Tibial artery (tissue), 4 donors: ENCODE data around the gene BRMS1.

Experiments
- DNase-seq, 2 donors: peaks; one replicate each; pipeline ENCODE4 v3.0.0-alpha.2; 2019
- H3K27ac ChIP-seq, 2 donors: fragments of 200-600 bp; sonication (generic) in 1 of 2; 1 replicate in 1 of 2; 2 replicates in 1 of 2; pipeline ENCODE4 v1.5.1; 2018 to 2019; ENCODE audit warnings: mild to moderate bottlenecking in 1 of 2
- H3K27me3 ChIP-seq, 2 donors: fragments of 200-600 bp; sonication (generic) in 1 of 2; one replicate each; pipeline versions ENCODE4 v1.5.1 to v1.6.0; 2016 to 2019
- H3K36me3 ChIP-seq, 3 donors: fragments of 200-600 bp; sonication (generic) in 2 of 3; one replicate each; pipeline ENCODE4 v1.5.1; 2016 to 2019; ENCODE audit warnings: mild to moderate bottlenecking in 2 of 3
- H3K4me1 ChIP-seq, 4 donors: fragments of 200-600 bp; sonication (generic) in 2 of 4; 1 replicate in 3 of 4; 2 replicates in 1 of 4; pipeline ENCODE4 v1.5.1; 2016 to 2019
- H3K4me3 ChIP-seq, 2 donors: fragments of 200-600 bp; sonication (generic) in 1 of 2; 1 replicate in 1 of 2; 2 replicates in 1 of 2; pipeline ENCODE4 v1.5.1; 2018 to 2019; ENCODE audit warnings: mild to moderate bottlenecking in 2 of 2
- H3K9me3 ChIP-seq, 3 donors: fragments of 200-600 bp; sonication (generic) in 1 of 3; one replicate each; pipeline ENCODE4 v1.5.1; 2016 to 2019
- CTCF ChIP-seq, 2 experiments: fragments of 200-600 bp in 1 of 2; fragments of 450-650 bp in 1 of 2; IDR thresholded peaks; one replicate each; pipeline ENCODE4 v1.5.1; 2017 to 2019; ENCODE audit warnings: antibody characterized with exemption in 2 of 2, mild to moderate bottlenecking in 1 of 2, moderate library complexity in 1 of 2
- intact Hi-C: fragments of 100-400 bp; cut with DNase I; formaldehyde crosslinking; loops from one replicate; pipeline ENCODE4 v1.15.0; 2023; ENCODE audit warnings: low total_unique reads

BRMS1 gene

GRCh38 chr11:66294626-66295620 lies 50.0 kb downstream of the BRMS1 start:
- intact Hi-C loops: no loop called here
- H3K27me3 ChIP-seq: peaks cover 0 to 57% of the 10 kb centered on the region in 2 donors
- H3K36me3 ChIP-seq: no peaks in the 10 kb centered on the region
- H3K9me3 ChIP-seq: no peaks in the 10 kb centered on the region
- no peak overlapping the region for H3K4me3 ChIP-seq
- peaks cover 0 to 16% (median 10%) of the 10 kb centered on the region in 4 donors for H3K4me1 ChIP-seq
- TF ChIP-seq CTCF (IDR thresholded peaks at IDR 0.05): no peak
- DNase-seq: no peak
- no peak overlapping the region for H3K27ac ChIP-seq

GRCh38 chr11:66293777-66294625 lies 50.9 kb downstream of the BRMS1 start:
- intact Hi-C loops: no loop called here
- Histone ChIP-seq H3K27ac (no peak overlapping the region), H3K27me3 (peaks cover 0 to 57% of the 10 kb centered on the region in 2 donors), H3K9me3 (no peaks in the 10 kb centered on the region), H3K36me3 (no peaks in the 10 kb centered on the region), H3K4me3 (no peak overlapping the region), H3K4me1 (peaks cover 0 to 22% (median 15%) of the 10 kb centered on the region in 4 donors)
- DNase-seq: no peak
- no peak for TF ChIP-seq CTCF (IDR thresholded peaks at IDR 0.05)

- DNase-seq: no peak
- intact Hi-C loops: no loop called here
- Histone ChIP-seq H3K27ac (no peak overlapping the region), H3K4me3 (no peak overlapping the region), H3K36me3 (no peaks in the 10 kb centered on the region), H3K9me3 (no peaks in the 10 kb centered on the region), H3K27me3 (peaks cover 0 to 57% of the 10 kb centered on the region in 2 donors), H3K4me1 (peaks cover 0 to 23% (median 17%) of the 10 kb centered on the region in 4 donors)
- TF ChIP-seq CTCF (IDR thresholded peaks at IDR 0.05): no peak
Measured at GRCh38 chr11:66293352-66293751, 51.6 kb downstream of the BRMS1 start.

- no peak overlapping the region for H3K27ac ChIP-seq
- peaks cover 0 to 30% (median 23%) of the 10 kb centered on the region in 4 donors for H3K4me1 ChIP-seq
- H3K4me3 ChIP-seq: no peak overlapping the region
- H3K36me3 ChIP-seq: no peaks in the 10 kb centered on the region
- DNase-seq: no peak
- H3K9me3 ChIP-seq: no peaks in the 10 kb centered on the region
- no peak for TF ChIP-seq CTCF (IDR thresholded peaks at IDR 0.05)
- peaks cover 0 to 57% of the 10 kb centered on the region in 2 donors for H3K27me3 ChIP-seq
- intact Hi-C loops: no loop called here
Measured at GRCh38 chr11:66292543-66293332, 52.2 kb downstream of the BRMS1 start.
